Karpas-422 (cell line): ENCODE measurements around the gene UBXN7. TPM values are rescaled to one million over a fixed set of nuclear protein-coding genes. Genes with fewer than 3 reads are reported as not detected.
"Not testable (repeated sequence)": the region's sequence is repeated elsewhere in the genome, so short reads cannot be mapped to it uniquely, and the experiment has no call there.

ENCODE experiments used
- DNase-seq: peaks from one replicate; pipeline ENCODE4 v3.0.0-alpha.2; 2015
- H2AFZ ChIP-seq: fragments of 200-600 bp; sonication (generic); 2 replicates; pipeline ENCODE4 v1.6.1; 2014; ENCODE audit warnings: antibody characterized with exemption, low read length, mixed read lengths
- H3K27ac ChIP-seq: fragments of 200-600 bp; sonication (generic); 2 replicates; pipeline ENCODE4 v1.5.1; 2014; ENCODE audit warnings: mild to moderate bottlenecking, low read length, moderate library complexity
- H3K27me3 ChIP-seq: fragments of 200-600 bp; sonication (generic); 2 replicates; pipeline ENCODE4 v1.6.1; 2014; ENCODE audit warnings: low read length, mixed read lengths
- H3K36me3 ChIP-seq: fragments of 200-600 bp; sonication (generic); 2 replicates; pipeline ENCODE4 v1.6.1; 2014; ENCODE audit warnings: low read length, mixed read lengths; ENCODE audit not compliant: insufficient read depth
- H3K4me1 ChIP-seq: fragments of 200-600 bp; sonication (generic); 2 replicates; pipeline ENCODE4 v1.6.1; 2014; ENCODE audit warnings: mild to moderate bottlenecking, low read length, mixed read lengths
- H3K4me2 ChIP-seq: fragments of 200-600 bp; sonication (generic); 2 replicates; pipeline ENCODE4 v1.6.1; 2014; ENCODE audit warnings: low read length, low read depth, mild to moderate bottlenecking; ENCODE audit not compliant: poor library complexity, severe bottlenecking
- H3K4me3 ChIP-seq: fragments of 200-600 bp; sonication (generic); 2 replicates; pipeline ENCODE4 v1.5.1; 2014; ENCODE audit warnings: mild to moderate bottlenecking, antibody characterized with exemption, low read length, mixed read lengths
- H3K79me2 ChIP-seq: fragments of 200-600 bp; sonication (generic); 2 replicates; pipeline ENCODE4 v1.6.1; 2014; ENCODE audit warnings: mild to moderate bottlenecking, low read length, mixed read lengths
- H3K9ac ChIP-seq: fragments of 200-600 bp; sonication (generic); 2 replicates; pipeline ENCODE4 v1.6.0; 2014; ENCODE audit warnings: low read length
- H3K9me2 ChIP-seq: fragments of 200-600 bp; sonication (generic), shearing (Covaris generic); replicated peaks from 2 replicates; pipeline ENCODE4 v1.6.0; 2014; ENCODE audit warnings: mild to moderate bottlenecking, low read length, moderate library complexity; ENCODE audit not compliant: insufficient read depth
- H3K9me3 ChIP-seq: fragments of 300-700, 200-600 bp; sonication (generic); 2 replicates; pipeline ENCODE4 v1.6.1; 2014; ENCODE audit warnings: low read length, mixed read lengths
- H4K20me1 ChIP-seq: fragments of 200-600 bp; sonication (generic); 2 replicates; pipeline ENCODE4 v1.6.1; 2014; ENCODE audit warnings: mild to moderate bottlenecking, antibody characterized with exemption, low read length, low read depth; ENCODE audit not compliant: insufficient read depth
- total RNA-seq: library from RNA; depleted of rRNA; stranded (reverse); fragments of >200 nt; shearing (Covaris generic); gene quantifications from 2 replicates; pipeline ENCODE4 v1.2.3, GENCODE V29; 2014; ENCODE audit warnings: low replicate concordance

Gene UBXN7
- total RNA-seq, 1 experiment from 2014 or later, result 33.0 TPM

- peaks cover 14% of the 10 kb centered on the region for H3K79me2 ChIP-seq
- H3K4me3 ChIP-seq, result peak within 1 kb of the TSS; percentile 95
- H3K9me2 ChIP-seq, result no peaks in the 10 kb centered on the region
- no peaks in the 10 kb centered on the region for H3K9me3 ChIP-seq
- H3K4me2 ChIP-seq, result peak within 1 kb of the TSS; percentile 87
- no peaks in the 10 kb centered on the region for H3K27me3 ChIP-seq
- H3K27ac ChIP-seq, result peak within 1 kb of the TSS; percentile 69
- H2AFZ ChIP-seq, result peak within 1 kb of the TSS; percentile 87
- peak within 1 kb of the TSS; percentile 91 for H3K9ac ChIP-seq
- H3K36me3 ChIP-seq, result no peaks in the 10 kb centered on the region
- peak; percentile 98 for DNase-seq
- H4K20me1 ChIP-seq, result no peaks in the 10 kb centered on the region
- peaks cover 13% of the 10 kb centered on the region for H3K4me1 ChIP-seq
These were observed 114.3 kb downstream of the UBXN7 start, which contains the start of gene DYNLT2B for GRCh38 chr3:196317687-196318467. Gene DYNLT2B (minus strand): TSS chr3:196318240. CDS start chr3:196318152, 88 bp downstream.

- Histone ChIP-seq H3K4me1 (peaks cover 13% of the 10 kb centered on the region), H3K4me2 (peak overlapping the region; percentile 87), H3K4me3 (peak overlapping the region; percentile 95)
These were observed 115.2 kb downstream of the UBXN7 start for GRCh38 chr3:196316799-196317686.

DNA sequence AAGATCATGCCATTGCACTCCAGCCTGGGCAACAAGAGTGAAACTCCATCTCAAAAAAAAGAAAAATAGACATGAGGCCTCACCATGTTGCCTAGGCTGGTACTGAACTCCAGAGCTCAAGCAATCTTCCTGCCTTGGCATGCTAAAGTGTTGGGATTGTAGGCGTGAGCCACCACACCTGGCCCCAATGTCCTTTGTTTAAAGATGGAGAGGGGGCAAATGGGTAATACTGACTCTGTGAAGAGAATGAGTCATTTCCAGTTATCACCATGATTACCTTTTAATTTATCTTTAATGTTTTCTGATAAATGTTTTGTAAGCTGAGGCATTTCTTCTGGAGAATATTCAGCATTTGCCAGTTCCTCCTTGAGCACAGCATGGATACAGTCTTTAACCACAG lies 116.4 kb downstream of the UBXN7 start:
- H3K9ac ChIP-seq, result no peak overlapping the region
- H3K9me3 ChIP-seq, result no peaks in the 10 kb centered on the region
- no peak for DNase-seq
- H3K27ac ChIP-seq, result no peak overlapping the region
- peaks cover 14% of the 10 kb centered on the region for H3K79me2 ChIP-seq
- no peaks in the 10 kb centered on the region for H3K36me3 ChIP-seq
- H3K4me2 ChIP-seq, result no peak overlapping the region
- H3K4me3 ChIP-seq, result no peak overlapping the region
- H2AFZ ChIP-seq, result no peak overlapping the region
- H3K9me2 ChIP-seq, result no peaks in the 10 kb centered on the region
- peaks cover 13% of the 10 kb centered on the region for H3K4me1 ChIP-seq
- H4K20me1 ChIP-seq, result no peaks in the 10 kb centered on the region
- H3K27me3 ChIP-seq, result no peaks in the 10 kb centered on the region

More at GRCh38 chr3:196316799-196317686, 115.2 kb downstream of the UBXN7 start:
- H4K20me1 ChIP-seq, H3K27me3 ChIP-seq, H3K9me2 ChIP-seq, H3K9me3 ChIP-seq, H3K36me3 ChIP-seq, DNase-seq: not testable (repeated sequence)
- peak overlapping the region; percentile 91 for H3K9ac ChIP-seq
- H2AFZ ChIP-seq, result peak overlapping the region; percentile 87
- peak overlapping the region; percentile 69 for H3K27ac ChIP-seq
- peaks cover 14% of the 10 kb centered on the region for H3K79me2 ChIP-seq

- no peaks in the 10 kb centered on the region for H3K9me2 ChIP-seq
- H3K9ac ChIP-seq, result no peak overlapping the region
- H3K36me3 ChIP-seq, result no peaks in the 10 kb centered on the region
- peaks cover 13% of the 10 kb centered on the region for H3K4me1 ChIP-seq
- H3K4me2 ChIP-seq, result no peak overlapping the region
- no peak overlapping the region for H3K4me3 ChIP-seq
- H3K79me2 ChIP-seq, result peaks cover 14% of the 10 kb centered on the region
- H3K27ac ChIP-seq, result no peak overlapping the region
- no peak overlapping the region for H2AFZ ChIP-seq
- DNase-seq, result no peak
- no peaks in the 10 kb centered on the region for H3K27me3 ChIP-seq
- H3K9me3 ChIP-seq, result no peaks in the 10 kb centered on the region
- no peaks in the 10 kb centered on the region for H4K20me1 ChIP-seq
These were observed 117.6 kb downstream of the UBXN7 start for GRCh38 chr3:196314597-196314996.

GRCh38 chr3:196314086-196314485 lies 118.1 kb downstream of the UBXN7 start:
- not testable (repeated sequence) for H3K9ac ChIP-seq, H3K27me3 ChIP-seq, H3K9me2 ChIP-seq, H3K4me2 ChIP-seq, H3K4me3 ChIP-seq, DNase-seq, H3K36me3 ChIP-seq, H2AFZ ChIP-seq, H4K20me1 ChIP-seq, H3K27ac ChIP-seq, H3K9me3 ChIP-seq
- peaks cover 12% of the 10 kb centered on the region for H3K79me2 ChIP-seq
- H3K4me1 ChIP-seq, result peaks cover 10% of the 10 kb centered on the region

- not testable (repeated sequence) for H3K36me3 ChIP-seq, H3K27me3 ChIP-seq, H3K4me1 ChIP-seq, DNase-seq, H3K9me3 ChIP-seq, H4K20me1 ChIP-seq, H3K4me3 ChIP-seq, H3K27ac ChIP-seq, H3K4me2 ChIP-seq, H3K9ac ChIP-seq, H3K79me2 ChIP-seq, H2AFZ ChIP-seq, H3K9me2 ChIP-seq
These were observed 129.3 kb downstream of the UBXN7 start for GRCh38 chr3:196302960-196303359.

DNA sequence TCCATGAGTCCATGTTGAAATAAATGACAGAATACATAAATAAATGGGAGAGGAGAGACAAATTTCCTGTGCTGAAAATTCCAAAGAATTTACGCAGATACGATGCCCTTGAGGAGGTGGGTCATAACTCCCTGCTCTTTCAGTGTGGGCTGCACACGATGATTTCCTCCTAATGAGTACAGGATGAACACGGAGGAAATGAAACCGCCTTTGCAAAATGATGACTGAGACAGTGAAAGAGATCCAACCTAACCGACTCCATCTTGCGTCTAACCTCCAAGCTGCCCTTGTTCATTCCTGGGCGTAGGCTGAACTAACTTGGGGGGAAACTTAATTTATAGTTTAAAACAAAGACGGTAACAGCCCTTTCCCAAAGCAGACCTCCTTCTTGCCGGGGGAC lies 129.7 kb downstream of the UBXN7 start:
- not testable (repeated sequence) for H3K4me3 ChIP-seq, H2AFZ ChIP-seq

GRCh38 chr3:196298521-196298920 lies 133.7 kb downstream of the UBXN7 start:
- Histone ChIP-seq H3K4me3 (no peak overlapping the region), H3K4me1 (peaks cover 5% of the 10 kb centered on the region), H3K9ac (no peak overlapping the region), H3K36me3 (no peaks in the 10 kb centered on the region; the same call in 1 of the 2 replicates), H2AFZ (no peak overlapping the region), H3K27ac (no peak overlapping the region), H3K27me3 (no peaks in the 10 kb centered on the region), H3K9me2 (no peaks in the 10 kb centered on the region), H3K4me2 (no peak overlapping the region), H4K20me1 (no peaks in the 10 kb centered on the region), H3K9me3 (no peaks in the 10 kb centered on the region), H3K79me2 (no peaks in the 10 kb centered on the region)
- DNase-seq, result no peak

More for the DNA sequence above, 129.7 kb downstream of the UBXN7 start:
- H3K9me2 ChIP-seq, H3K36me3 ChIP-seq, H3K27me3 ChIP-seq, H3K4me2 ChIP-seq, DNase-seq, H3K9ac ChIP-seq, H3K9me3 ChIP-seq, H3K79me2 ChIP-seq, H4K20me1 ChIP-seq, H3K27ac ChIP-seq, H3K4me1 ChIP-seq: not testable (repeated sequence)
